Activated B cell treated with CpG ODN at 0.5 μM for 24 hours (primary cell): ENCODE results near the gene ATP1B2. TPM values are rescaled to one million over a fixed set of nuclear protein-coding genes. Genes with fewer than 3 reads are reported as not detected.

Source experiments
- ATAC-seq: fragments of 200-7000 bp; cut with Tn5 transposase; one replicate; pipeline ENCODE4 v1.10.0; 2021; ENCODE audit warnings: low read depth, mild to moderate bottlenecking, moderate library complexity
- CTCF ChIA-PET: fragments of 350-600 bp; sonication (Branson Sonifier 250); formaldehyde crosslinking; loops from one replicate; lab custom pipeline; 2021; ENCODE audit warnings: antibody characterized with exemption; lab: Charles Lee
- POLR2A ChIA-PET: fragments of 350-600 bp; sonication (Branson Sonifier 250); formaldehyde crosslinking; loops from one replicate; lab custom pipeline; 2021; ENCODE audit warnings: antibody characterized with exemption; lab: Charles Lee
- DNase-seq: peaks from one replicate; pipeline ENCODE4 v3.0.0; 2022
- H3K27ac Mint-ChIP-seq: one replicate; pipeline ENCODE4 v1.8.0; 2020; ENCODE audit warnings: mixed read lengths
- H3K27me3 Mint-ChIP-seq: one replicate; pipeline ENCODE4 v1.8.0; 2021; ENCODE audit warnings: mixed read lengths
- H3K36me3 Mint-ChIP-seq: one replicate; pipeline ENCODE4 v1.8.0; 2021; ENCODE audit warnings: low read depth, mixed read lengths
- H3K4me1 Mint-ChIP-seq: one replicate; pipeline ENCODE4 v1.8.0; 2021; ENCODE audit warnings: mixed read lengths
- H3K4me3 Mint-ChIP-seq: one replicate; pipeline ENCODE4 v1.8.0; 2020; ENCODE audit warnings: mild to moderate bottlenecking, mixed read lengths
- H3K9me3 Mint-ChIP-seq: one replicate; pipeline ENCODE4 v1.8.0; 2020; ENCODE audit warnings: mixed read lengths
- CTCF ChIP-seq: fragments of 200-600 bp; IDR thresholded peaks from one replicate; pipeline ENCODE4 v1.8.0; 2022; ENCODE audit warnings: antibody characterized with exemption, mild to moderate bottlenecking
- intact Hi-C: fragments of 100-400 bp; cut with micrococcal nuclease; formaldehyde crosslinking; loops from one replicate; pipeline ENCODE4 v1.15.1; 2024
- total RNA-seq: library from RNA; stranded (reverse); gene quantifications from 2 replicates; pipeline ENCODE4 v1.2.3, GENCODE V29; 2022

The ATP1B2 gene, protein sequence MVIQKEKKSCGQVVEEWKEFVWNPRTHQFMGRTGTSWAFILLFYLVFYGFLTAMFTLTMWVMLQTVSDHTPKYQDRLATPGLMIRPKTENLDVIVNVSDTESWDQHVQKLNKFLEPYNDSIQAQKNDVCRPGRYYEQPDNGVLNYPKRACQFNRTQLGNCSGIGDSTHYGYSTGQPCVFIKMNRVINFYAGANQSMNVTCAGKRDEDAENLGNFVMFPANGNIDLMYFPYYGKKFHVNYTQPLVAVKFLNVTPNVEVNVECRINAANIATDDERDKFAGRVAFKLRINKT
- total RNA-seq = not detected in 2 replicates

DNA sequence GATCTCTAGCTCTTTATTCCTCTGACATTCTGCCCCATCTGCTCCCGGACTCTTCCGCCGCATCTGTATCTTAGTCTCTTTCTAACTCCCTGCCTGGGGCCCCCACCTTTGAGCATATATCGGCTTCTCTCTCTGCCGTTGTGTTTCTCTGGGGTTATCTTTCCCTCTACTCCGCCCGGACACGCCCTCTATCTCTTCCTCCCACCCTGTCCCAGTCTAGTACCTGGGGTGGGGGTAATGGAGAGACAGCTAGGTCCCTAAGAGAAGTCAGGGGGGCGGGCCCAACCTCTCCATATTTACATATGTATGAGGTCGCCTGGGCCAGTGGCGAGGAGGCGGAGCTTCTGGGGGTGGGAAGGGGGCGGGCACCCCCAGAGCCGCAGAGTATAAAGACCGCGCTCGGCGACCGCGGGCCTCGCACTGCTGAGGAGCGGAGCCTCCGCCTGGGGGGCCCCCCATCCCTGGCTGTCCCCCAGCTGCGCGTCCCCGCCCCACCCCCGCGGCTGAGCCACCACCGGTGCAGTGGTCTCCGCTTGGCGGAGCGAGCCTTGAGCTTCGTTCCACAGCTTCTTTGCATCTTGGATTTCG lies at the start of gene ATP1B2:
ATP1B2 (plus strand) TSS at position 418 of the 588 bp plus-strand sequence. CDS start 593 bp downstream, outside the sequence.
- intact Hi-C loops = loop anchor here (1.0 kb wide), 2 partner anchors 35 to 37 kb away; partner anchors contain the start of gene TP53
- Mint-ChIP-seq H3K27me3 (peaks cover 42% of the 10 kb centered on the region), H3K9me3 (no peaks in the 10 kb centered on the region), H3K4me3 (peak within 1 kb of the TSS; percentile 84), H3K36me3 (no peaks in the 10 kb centered on the region), H3K27ac (no peak within 1 kb of the TSS), H3K4me1 (peaks cover 23% of the 10 kb centered on the region)
- peak; percentile 85 for ATAC-seq
- ChIA-PET CTCF (interaction anchor here (1.2 to 2.1 kb wide), 3 partner anchors 18 to 339 kb away, joined by 3 to 8 read pairs (median 4); partner anchors contain the start of gene TP53), POLR2A (interaction anchor here (0.6 to 2.2 kb wide), 13 partner anchors 9 to 647 kb away, joined by 3 to 46 read pairs (median 3); partner anchors contain the start of genes FXR2, MPDU1, SAT2 and SHBG)
- no peak for TF ChIP-seq CTCF
- peak; percentile 55 for DNase-seq

DNA sequence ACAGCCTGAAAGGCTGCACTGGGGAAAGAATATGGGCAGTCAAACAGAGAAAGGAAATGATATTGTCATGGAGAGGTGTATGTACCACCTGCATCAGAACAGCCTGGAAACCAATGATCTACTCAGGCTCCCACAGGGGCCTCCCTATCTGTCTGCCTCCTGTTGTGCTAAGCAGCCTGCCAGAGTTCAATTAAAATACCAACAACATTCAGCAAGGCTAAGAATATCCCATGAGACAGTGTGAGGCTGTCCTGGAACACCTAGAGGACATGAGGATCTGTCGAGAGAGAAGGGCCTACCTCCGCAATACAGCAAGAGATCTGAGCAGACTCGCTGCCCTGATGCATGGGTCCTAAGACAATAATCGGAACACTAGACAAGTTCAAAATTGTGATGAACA lies 44.4 kb upstream of the ATP1B2 start:
- no peaks in the 10 kb centered on the region for H3K27me3 Mint-ChIP-seq
- H3K9me3 Mint-ChIP-seq = no peaks in the 10 kb centered on the region
- ChIA-PET CTCF (no interaction called here), POLR2A (no interaction called here)
- no peak overlapping the region for H3K27ac Mint-ChIP-seq
- H3K4me1 Mint-ChIP-seq = peaks cover 12% of the 10 kb centered on the region
- TF ChIP-seq CTCF = no peak
- ATAC-seq (no peak), DNase-seq (no peak)
- peaks cover 62% of the 10 kb centered on the region for H3K36me3 Mint-ChIP-seq
- intact Hi-C loops = no loop called here
- H3K4me3 Mint-ChIP-seq = no peak overlapping the region

DNA sequence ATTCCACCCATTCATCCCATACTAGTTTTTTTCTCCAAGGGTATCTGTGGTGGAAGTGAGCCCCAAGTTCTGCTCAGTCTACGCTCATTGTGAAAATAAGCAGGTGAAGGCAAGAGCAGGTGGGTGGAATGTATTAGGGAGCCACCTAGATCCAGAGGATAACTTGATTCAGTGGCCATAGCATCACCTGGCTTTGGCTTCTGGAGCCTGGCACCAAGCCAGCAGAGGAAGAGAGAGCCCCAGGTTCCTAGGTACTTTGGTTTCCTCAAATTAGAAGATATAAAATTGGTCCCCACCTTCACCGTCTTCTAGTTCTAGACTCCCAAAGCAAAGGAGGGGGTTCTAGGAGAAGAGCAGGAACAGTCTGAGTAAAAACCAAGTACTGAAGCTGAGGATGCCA lies 40.1 kb upstream of the ATP1B2 start:
- no peak overlapping the region for H3K4me3 Mint-ChIP-seq
- H3K27ac Mint-ChIP-seq = no peak overlapping the region
- intact Hi-C loops = no loop called here
- TF ChIP-seq CTCF = no peak
- ChIA-PET POLR2A (interaction anchor here (0.6 kb wide), 1 partner anchor 20 kb away, joined by 6 read pairs; no protein-coding TSS in a partner anchor), CTCF (interaction anchor here (3.0 kb wide), 1 partner anchor 22 kb away, joined by 10 read pairs; no protein-coding TSS in a partner anchor)
- H3K27me3 Mint-ChIP-seq = no peaks in the 10 kb centered on the region
- peaks cover 40% of the 10 kb centered on the region for H3K4me1 Mint-ChIP-seq
- no peaks in the 10 kb centered on the region for H3K9me3 Mint-ChIP-seq
- no peak for DNase-seq
- no peak for ATAC-seq
- peaks cover 29% of the 10 kb centered on the region for H3K36me3 Mint-ChIP-seq

GRCh38 chr17:7611635-7612293 lies 39.0 kb upstream of the ATP1B2 start:
- no peaks in the 10 kb centered on the region for H3K27me3 Mint-ChIP-seq
- peaks cover 22% of the 10 kb centered on the region for H3K36me3 Mint-ChIP-seq
- peaks cover 40% of the 10 kb centered on the region for H3K4me1 Mint-ChIP-seq
- DNase-seq = no peak
- H3K4me3 Mint-ChIP-seq = peak overlapping the region; percentile 44
- H3K9me3 Mint-ChIP-seq = no peaks in the 10 kb centered on the region
- intact Hi-C loops = no loop called here
- CTCF ChIA-PET = interaction anchor here (1.5 kb wide), 1 partner anchor 23 kb away, joined by 4 read pairs; no protein-coding TSS in a partner anchor
- POLR2A ChIA-PET = interaction anchor here (6.1 kb wide), 1 partner anchor 76 kb away, joined by 109 read pairs; the partner anchor contains the start of genes TP53 and WRAP53
- H3K27ac Mint-ChIP-seq = no peak overlapping the region
- ATAC-seq = no peak
- TF ChIP-seq CTCF = no peak
